ACHN (cell line): ENCODE measurements around the gene ZNF10.

ENCODE experiments used
- DNase-seq: peaks from one replicate; pipeline ENCODE4 v3.0.0-alpha.2; 2015
- in situ Hi-C: cut with HindIII; loops from 2 replicates; pipeline ENCODE4 v1.10.0; 2017; ENCODE audit warnings: low sequenced_read_pairs, low pct_ligation_motif_present, low pct_unique_long_range_greater_than_20kb

The ZNF10 gene

DNA sequence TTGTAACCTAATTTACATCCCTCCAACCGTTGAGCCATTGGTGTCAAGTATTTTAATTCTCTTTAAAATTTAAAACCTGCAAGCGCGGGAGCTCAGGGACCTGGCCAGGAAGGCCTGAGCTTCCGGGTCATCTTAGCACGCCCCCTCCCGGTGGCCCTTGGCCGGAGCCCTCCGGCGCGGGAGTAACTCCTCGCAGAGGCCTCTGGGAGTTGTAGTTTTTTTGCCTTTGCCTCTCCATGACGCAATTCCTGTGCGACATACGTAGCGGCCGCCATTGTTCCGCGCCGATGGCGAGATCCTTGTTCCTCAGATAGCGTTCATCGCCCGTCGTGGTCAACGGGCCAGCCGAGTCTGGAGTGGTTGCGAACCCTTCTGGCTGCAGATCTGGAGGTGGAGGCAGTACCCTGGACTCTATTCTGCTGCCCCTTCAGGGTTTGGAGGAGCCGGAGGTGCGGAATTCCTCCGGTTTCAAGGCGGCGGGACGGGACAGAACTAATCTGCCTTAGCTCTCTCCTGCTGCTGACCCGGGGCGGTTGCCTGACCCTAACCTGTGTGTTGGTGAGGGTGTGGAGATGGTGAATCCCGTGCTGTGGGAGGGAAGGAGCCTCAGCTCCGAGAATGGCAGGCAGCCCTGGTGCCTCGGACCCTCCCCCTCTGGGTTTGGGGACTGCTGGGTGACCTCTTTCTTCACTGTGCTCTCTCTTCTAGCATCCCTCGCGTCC lies 51.0 kb downstream of the ZNF10 start, which contains the start of gene ZNF268:
ZNF268 (plus strand) TSS at position 258 of the 722 bp plus-strand sequence. CDS start 503 bp downstream, outside the sequence.
- in situ Hi-C loops, result no loop called here
- DNase-seq, result peak; percentile 99

DNA sequence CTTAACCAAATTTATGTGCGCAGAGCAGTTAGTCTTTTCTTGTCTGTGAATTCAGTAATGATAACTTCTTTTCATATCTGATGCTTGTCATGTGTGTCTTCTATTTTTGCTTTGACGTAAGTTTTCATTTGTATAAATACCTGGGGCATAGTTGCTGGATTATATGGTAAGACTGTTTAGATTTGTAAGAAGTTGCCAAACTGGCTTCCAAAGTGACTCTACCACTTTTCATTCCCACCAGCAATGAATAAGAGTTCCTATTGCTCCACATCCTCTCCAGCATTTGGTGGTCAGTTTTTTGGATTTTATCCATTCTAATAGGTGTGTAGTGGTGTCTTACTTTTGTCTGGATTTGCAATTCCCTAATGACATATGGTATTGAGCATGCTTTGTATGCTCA lies 59.7 kb downstream of the ZNF10 start:
- in situ Hi-C loops, result no loop called here
- no peak for DNase-seq

DNA sequence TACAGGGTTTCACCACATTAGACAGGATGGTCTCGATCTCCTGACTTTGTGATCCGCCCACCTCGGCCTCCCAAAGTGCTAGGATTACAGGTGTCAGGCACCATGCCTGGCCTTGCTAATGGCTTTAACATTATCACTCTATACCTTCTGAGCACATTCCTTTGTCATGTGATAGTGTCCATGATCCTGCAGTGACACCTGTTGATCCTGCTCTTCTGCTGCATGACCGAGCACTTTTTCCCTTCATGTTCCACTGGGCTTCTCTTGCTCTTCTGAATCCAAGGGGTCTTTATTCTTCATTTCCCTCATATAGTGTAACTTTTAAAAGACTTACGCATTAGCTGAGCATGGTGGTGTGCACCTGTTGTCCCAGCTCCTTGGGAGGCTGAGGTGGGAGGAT lies 62.4 kb downstream of the ZNF10 start:
- in situ Hi-C loops, result no loop called here
- no peak for DNase-seq

DNA sequence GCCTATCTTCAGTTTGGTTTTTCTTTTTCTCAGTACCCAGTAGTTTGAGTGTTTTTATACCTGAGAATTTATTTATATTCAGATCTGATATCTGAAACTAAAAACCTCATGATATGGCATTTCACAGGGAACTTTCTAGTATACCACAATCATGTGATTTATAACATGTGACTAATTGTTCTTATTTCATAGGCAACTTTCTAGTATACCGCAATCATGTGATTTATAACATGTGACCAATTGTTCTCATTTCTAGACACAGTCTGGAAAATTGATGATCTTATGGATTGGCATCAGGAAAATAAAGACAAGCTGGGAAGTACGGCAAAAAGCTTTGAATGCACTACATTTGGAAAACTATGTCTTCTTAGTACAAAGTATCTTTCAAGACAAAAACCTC lies 71.5 kb downstream of the ZNF10 start:
- in situ Hi-C loops, result no loop called here
- DNase-seq, result no peak

DNA sequence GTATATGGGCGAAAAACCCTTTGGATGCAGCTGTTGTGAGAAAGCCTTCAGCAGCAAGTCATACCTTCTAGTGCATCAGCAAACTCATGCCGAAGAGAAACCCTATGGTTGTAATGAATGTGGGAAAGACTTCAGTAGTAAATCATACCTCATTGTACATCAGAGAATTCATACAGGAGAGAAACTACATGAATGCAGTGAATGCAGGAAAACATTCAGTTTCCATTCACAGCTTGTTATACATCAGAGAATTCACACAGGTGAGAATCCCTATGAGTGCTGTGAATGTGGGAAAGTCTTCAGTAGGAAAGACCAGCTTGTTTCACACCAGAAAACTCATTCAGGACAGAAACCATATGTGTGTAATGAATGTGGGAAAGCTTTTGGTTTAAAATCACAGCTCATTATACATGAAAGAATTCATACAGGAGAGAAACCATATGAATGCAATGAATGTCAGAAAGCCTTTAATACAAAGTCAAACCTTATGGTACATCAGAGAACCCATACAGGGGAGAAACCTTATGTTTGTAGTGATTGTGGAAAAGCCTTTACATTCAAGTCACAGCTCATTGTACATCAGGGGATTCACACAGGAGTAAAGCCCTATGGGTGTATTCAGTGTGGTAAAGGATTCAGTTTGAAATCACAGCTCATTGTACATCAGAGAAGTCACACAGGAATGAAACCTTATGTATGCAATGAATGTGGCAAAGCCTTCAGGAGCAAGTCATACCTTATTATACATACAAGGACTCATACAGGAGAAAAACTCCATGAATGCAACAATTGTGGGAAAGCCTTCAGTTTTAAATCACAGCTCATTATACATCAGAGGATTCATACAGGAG lies 72.3 kb downstream of the ZNF10 start:
- in situ Hi-C loops, result no loop called here
- DNase-seq, result peak; percentile 27

DNA sequence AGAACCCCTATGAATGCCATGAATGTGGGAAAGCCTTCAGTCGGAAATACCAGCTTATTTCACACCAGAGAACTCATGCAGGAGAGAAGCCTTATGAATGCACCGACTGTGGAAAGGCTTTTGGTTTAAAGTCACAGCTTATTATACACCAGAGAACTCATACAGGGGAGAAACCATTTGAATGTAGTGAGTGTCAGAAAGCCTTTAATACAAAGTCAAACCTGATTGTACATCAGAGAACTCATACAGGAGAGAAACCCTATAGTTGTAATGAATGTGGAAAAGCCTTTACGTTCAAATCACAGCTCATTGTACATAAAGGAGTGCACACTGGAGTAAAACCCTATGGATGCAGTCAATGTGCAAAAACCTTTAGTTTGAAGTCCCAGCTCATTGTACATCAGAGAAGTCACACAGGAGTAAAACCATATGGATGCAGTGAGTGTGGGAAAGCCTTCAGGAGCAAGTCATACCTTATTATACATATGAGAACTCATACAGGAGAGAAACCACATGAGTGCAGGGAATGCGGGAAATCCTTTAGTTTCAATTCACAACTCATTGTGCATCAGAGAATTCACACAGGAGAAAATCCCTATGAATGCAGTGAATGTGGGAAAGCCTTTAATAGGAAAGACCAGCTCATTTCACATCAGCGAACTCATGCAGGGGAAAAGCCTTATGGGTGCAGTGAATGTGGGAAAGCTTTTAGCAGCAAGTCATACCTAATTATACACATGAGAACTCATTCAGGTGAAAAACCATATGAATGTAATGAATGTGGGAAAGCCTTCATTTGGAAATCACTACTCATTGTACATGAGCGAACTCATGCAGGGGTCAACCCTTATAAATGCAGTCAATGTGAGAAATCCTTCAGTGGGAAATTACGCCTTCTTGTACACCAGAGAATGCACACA lies 73.2 kb downstream of the ZNF10 start:
- in situ Hi-C loops, result no loop called here
- peak; percentile 44 for DNase-seq

DNA sequence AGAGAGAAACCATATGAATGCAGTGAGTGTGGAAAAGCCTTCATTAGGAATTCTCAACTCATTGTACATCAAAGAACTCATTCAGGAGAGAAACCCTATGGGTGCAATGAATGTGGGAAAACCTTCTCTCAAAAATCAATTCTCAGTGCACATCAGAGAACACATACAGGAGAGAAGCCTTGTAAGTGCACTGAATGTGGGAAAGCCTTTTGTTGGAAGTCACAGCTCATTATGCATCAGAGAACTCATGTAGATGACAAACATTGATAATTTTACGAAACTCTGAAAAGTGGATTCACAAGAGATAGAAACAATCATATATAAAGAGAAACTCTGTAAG lies 73.8 kb downstream of the ZNF10 start:
- DNase-seq, result no peak
- in situ Hi-C loops, result no loop called here

DNA sequence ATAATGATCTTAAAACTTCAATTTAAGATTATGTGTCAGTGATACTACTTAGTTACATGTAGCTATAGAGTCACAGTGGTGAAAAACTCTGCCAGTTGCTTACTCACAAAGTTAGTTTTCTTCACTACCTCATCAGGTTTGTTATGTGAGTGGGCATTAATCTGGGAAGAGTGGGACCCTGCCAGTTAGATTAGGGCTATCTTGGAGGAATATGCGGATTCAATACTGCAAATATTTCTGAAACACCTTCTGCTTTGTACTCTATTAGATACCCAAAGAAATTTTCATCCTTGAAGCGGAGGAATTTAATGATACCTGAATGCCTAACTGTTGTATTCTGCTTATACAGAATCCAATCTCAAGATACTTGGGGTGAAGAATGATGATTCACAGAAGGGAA lies 76.0 kb downstream of the ZNF10 start:
- DNase-seq, result no peak

More for the DNA sequence above, 76.0 kb downstream of the ZNF10 start:
- in situ Hi-C loops, result no loop called here
